Measurements from ENCODE around the gene SCN3A. TPM values are rescaled to one million over a fixed set of nuclear protein-coding genes. Genes with fewer than 3 reads are reported as not detected.

Gene SCN3A
- total RNA-seq, 6 donors from 2014 or later: under 0.01 to 7.3 (median 0.78) TPM

- 83 to 87% methylated on average over 2 of the region's 2 CpGs for WGBS, 2 donors
- H3K27ac ChIP-seq: no peak overlapping the region
- H3K27me3 ChIP-seq: no peaks in the 10 kb centered on the region
- no peaks in the 10 kb centered on the region for H3K9me3 ChIP-seq
- TF ChIP-seq, protein P1, sequence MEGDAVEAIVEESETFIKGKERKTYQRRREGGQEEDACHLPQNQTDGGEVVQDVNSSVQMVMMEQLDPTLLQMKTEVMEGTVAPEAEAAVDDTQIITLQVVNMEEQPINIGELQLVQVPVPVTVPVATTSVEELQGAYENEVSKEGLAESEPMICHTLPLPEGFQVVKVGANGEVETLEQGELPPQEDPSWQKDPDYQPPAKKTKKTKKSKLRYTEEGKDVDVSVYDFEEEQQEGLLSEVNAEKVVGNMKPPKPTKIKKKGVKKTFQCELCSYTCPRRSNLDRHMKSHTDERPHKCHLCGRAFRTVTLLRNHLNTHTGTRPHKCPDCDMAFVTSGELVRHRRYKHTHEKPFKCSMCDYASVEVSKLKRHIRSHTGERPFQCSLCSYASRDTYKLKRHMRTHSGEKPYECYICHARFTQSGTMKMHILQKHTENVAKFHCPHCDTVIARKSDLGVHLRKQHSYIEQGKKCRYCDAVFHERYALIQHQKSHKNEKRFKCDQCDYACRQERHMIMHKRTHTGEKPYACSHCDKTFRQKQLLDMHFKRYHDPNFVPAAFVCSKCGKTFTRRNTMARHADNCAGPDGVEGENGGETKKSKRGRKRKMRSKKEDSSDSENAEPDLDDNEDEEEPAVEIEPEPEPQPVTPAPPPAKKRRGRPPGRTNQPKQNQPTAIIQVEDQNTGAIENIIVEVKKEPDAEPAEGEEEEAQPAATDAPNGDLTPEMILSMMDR (IDR thresholded peaks at IDR 0.05): no peak
- TF ChIP-seq POLR2A (IDR thresholded peaks at IDR 0.05): no peak
- no peaks in the 10 kb centered on the region for H3K36me3 ChIP-seq
- H3K4me1 ChIP-seq: no peaks in the 10 kb centered on the region
- DNase-seq: no peak
- H3K4me3 ChIP-seq: no peak overlapping the region
- no peak for ATAC-seq (ENCODE audit: low FRiP score in 2 of 2)
These were observed 27.1 kb downstream of the SCN3A start for GRCh38 chr2:165176780-165177179.

GRCh38 chr2:165173215-165173614, 30.6 kb downstream of the SCN3A start:
- H3K9me3 ChIP-seq: no peaks in the 10 kb centered on the region
- TF ChIP-seq POLR2AphosphoS5 (IDR thresholded peaks at IDR 0.05) (no peak), EP300 (IDR thresholded peaks at IDR 0.05) (no peak), POLR2A (IDR thresholded peaks at IDR 0.05) (no peak)
- TF ChIP-seq, protein P1 (IDR thresholded peaks at IDR 0.05): no peak
- H3K27me3 ChIP-seq: no peaks in the 10 kb centered on the region
- DNase-seq: no peak
- 0 to 68% methylated on average over 1 of the region's 1 CpG for WGBS, 2 donors
- no peaks in the 10 kb centered on the region for H3K4me1 ChIP-seq
- ATAC-seq (ENCODE audit: low FRiP score in 2 of 2): no peak
- no peaks in the 10 kb centered on the region for H3K36me3 ChIP-seq
- H3K27ac ChIP-seq: no peak overlapping the region
- H3K4me3 ChIP-seq: no peak overlapping the region

- no peak overlapping the region for H3K27ac ChIP-seq
- DNase-seq (no peak), ATAC-seq (ENCODE audit: low FRiP score in 2 of 2) (no peak)
- TF ChIP-seq, protein P1 (IDR thresholded peaks at IDR 0.05): no peak
- TF ChIP-seq POLR2A (IDR thresholded peaks at IDR 0.05) (no peak), POLR2AphosphoS5 (IDR thresholded peaks at IDR 0.05) (no peak), EP300 (IDR thresholded peaks at IDR 0.05) (no peak)
- H3K4me3 ChIP-seq: no peak overlapping the region
- no peaks in the 10 kb centered on the region for H3K4me1 ChIP-seq
- H3K9me3 ChIP-seq: no peaks in the 10 kb centered on the region
- H3K36me3 ChIP-seq: no peaks in the 10 kb centered on the region
- WGBS, 2 donors: 94 to 96% methylated on average over 4 of the region's 4 CpGs
- H3K27me3 ChIP-seq: no peaks in the 10 kb centered on the region
These were observed 39.6 kb downstream of the SCN3A start for GRCh38 chr2:165164201-165164600.

DNA sequence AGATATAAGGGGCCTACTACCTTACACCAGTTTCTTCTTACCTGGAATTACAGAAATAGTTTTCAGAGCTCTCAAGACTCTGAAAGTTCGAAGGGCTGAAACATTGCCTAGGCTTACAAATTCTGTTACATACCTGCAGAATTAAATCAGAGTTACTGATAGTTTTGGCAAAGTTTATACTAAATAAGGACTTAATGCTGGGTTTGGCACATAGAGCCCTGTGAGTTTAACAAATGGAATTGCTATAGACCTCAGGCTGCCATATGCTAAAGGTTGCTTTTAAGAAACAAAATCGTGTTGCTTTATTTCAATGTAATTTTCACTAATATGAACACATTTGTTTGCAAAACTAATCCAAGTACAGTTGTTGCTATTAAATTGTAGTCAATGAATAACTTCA, 40.1 kb downstream of the SCN3A start:
- Histone ChIP-seq H3K4me1 (no peaks in the 10 kb centered on the region), H3K4me3 (no peak overlapping the region), H3K36me3 (no peaks in the 10 kb centered on the region), H3K27me3 (no peaks in the 10 kb centered on the region), H3K27ac (no peak overlapping the region), H3K9me3 (no peaks in the 10 kb centered on the region)
- TF ChIP-seq EP300 (IDR thresholded peaks at IDR 0.05): no peak
- TF ChIP-seq POLR2A (IDR thresholded peaks at IDR 0.05): no peak
- TF ChIP-seq, protein P1 (IDR thresholded peaks at IDR 0.05): no peak
- TF ChIP-seq POLR2AphosphoS5 (IDR thresholded peaks at IDR 0.05): no peak
- ATAC-seq (ENCODE audit: low FRiP score in 2 of 2): no peak
- DNase-seq: no peak
- 88 to 92% methylated on average over 2 of the region's 2 CpGs for WGBS, 2 donors

GRCh38 chr2:165162466-165162865, 41.4 kb downstream of the SCN3A start:
- 77 to 81% methylated on average over 3 of the region's 3 CpGs for WGBS, 2 donors
- Histone ChIP-seq H3K27me3 (no peaks in the 10 kb centered on the region), H3K27ac (no peak overlapping the region), H3K36me3 (no peaks in the 10 kb centered on the region), H3K4me1 (no peaks in the 10 kb centered on the region), H3K9me3 (no peaks in the 10 kb centered on the region), H3K4me3 (no peak overlapping the region)
- DNase-seq (no peak), ATAC-seq (ENCODE audit: low FRiP score in 2 of 2) (no peak)
- no peak for TF ChIP-seq POLR2A (IDR thresholded peaks at IDR 0.05)
- TF ChIP-seq, protein P1 (IDR thresholded peaks at IDR 0.05): no peak
- no peak for TF ChIP-seq POLR2AphosphoS5 (IDR thresholded peaks at IDR 0.05)
- no peak for TF ChIP-seq EP300 (IDR thresholded peaks at IDR 0.05)
